ENCODE measurements around the gene SFTPB.
A peak's percentile ranks its signal among the peaks of the same experiment; 100 is the strongest.

Gene SFTPB

DNA sequence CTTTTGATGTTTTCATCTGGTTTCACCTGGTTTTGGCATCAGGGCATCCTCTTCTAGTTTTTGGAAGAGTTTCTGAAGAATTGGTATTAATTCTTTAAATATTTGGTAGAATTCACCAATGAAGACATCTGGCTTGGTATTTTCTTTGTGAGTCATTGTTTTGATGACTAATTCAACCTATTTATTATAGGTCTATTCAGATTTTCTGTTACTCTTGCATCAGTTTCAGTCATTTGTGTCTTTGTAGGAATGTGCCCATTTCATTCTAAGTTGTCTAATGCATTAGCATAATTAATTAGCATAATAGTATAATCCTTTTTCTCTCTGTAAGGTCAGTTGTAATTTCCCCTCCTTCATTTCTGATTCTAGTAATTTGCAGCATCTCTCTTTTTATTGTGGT, 34.2 kb upstream of the SFTPB start:
- peak; percentile 3 for DNase-seq

DNA sequence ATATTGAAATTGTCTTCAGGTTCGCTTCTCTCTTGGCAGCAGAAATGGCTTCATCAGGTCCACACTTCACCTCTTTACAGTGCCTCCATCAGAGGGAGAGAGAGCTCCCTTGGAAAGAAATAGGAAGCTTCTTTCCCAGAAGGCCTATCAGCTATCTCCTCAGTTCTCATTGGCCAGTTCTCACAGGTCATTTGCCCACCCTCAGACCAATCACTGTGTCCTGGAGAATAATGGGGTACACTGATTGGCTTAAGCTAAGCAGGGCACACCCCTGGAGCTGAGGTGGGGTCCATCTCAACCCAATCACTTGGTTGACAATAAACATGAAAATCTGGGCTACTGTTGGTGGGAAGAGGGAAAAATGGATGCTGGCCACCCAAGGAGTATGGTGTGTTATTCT, 31.3 kb upstream of the SFTPB start:
- DNase-seq = peak; percentile 5

DNA sequence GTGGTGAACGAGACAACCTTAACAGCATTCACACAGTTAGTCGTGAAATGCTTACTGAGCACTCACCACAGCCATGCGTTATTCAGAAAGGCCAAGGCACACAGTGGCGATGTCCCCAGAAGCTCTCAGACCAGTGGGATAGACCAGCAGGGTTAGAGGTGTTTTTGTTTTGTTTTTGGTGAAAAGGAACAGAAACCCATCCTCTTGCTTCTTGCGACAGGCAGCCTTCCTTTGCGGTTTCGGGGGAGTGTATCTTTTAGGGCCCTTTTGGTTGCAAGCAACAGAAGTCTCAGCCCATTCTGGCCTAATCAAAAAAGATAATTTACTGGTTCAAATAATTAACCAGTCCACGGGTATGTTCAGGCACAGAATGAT, 30.9 kb upstream of the SFTPB start:
- no peak for DNase-seq

DNA sequence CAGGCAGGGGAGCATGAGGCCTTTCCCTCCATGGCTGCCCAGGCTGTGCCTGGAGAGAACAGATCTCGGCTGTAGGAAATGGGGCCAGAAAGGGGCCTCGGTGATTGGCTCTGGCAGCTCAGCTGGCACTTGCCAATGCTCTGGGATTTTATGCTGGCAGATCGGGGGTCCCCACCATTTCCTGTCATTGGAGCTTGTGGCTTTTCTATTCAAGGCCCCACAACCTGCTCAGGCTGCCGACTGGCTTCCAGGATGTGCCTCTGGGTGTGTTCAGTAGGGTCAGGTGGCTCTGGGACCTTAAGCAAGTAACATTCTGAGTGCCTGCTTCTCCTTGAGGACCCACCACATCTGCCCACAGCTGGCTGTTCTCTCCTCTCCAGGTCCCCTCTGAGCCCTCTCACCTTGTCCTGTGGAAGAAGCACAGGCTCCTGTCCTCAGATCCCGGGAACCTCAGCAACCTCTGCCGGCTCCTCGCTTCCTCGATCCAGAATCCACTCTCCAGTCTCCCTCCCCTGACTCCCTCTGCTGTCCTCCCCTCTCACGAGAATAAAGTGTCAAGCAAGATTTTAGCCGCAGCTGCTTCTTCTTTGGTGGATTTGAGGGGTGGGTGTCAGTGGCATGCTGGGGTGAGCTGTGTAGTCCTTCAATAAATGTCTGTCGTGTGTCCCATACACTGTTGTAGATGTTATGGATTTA, 30.3 kb upstream of the SFTPB start:
- DNase-seq = no peak

DNA sequence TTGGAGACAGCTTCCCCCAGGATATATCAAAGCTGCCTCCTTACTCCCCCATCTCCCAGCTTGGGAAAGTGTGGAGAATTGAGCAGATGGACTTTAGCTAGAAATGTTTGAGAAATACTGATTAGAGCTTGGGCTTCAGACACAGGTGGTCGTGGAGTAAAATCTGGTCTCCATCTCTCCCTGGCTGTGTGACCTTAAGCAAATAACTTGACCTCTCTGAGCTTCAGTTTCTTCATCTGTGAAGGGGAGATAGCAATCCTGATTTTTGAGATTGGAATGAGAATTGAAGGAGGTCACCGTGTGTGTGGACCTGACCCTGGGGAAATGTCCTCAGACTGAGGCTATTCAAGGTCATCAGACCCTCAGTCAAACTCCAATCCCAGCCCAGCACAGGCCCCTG, 29.7 kb upstream of the SFTPB start:
- DNase-seq = no peak

DNA sequence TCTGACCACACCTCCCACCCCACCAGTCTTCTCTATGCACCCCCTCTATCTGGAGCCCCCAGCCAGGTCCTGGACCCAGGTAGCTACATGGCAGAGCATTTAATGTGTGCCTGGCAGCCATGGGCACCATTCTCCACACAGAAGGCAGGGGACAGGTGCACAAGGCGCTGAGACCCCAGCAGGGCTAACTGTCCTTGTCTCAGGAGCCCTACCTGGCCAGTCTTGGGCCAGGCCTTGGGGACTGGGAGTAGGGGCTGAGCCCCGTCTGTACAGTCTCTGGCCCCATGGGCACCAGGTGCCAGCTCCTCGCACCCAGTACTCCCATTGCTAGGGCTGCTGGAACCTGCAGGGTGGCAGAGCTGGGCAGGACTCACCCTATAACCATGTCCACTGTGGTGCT, 29.1 kb upstream of the SFTPB start:
- DNase-seq = no peak

DNA sequence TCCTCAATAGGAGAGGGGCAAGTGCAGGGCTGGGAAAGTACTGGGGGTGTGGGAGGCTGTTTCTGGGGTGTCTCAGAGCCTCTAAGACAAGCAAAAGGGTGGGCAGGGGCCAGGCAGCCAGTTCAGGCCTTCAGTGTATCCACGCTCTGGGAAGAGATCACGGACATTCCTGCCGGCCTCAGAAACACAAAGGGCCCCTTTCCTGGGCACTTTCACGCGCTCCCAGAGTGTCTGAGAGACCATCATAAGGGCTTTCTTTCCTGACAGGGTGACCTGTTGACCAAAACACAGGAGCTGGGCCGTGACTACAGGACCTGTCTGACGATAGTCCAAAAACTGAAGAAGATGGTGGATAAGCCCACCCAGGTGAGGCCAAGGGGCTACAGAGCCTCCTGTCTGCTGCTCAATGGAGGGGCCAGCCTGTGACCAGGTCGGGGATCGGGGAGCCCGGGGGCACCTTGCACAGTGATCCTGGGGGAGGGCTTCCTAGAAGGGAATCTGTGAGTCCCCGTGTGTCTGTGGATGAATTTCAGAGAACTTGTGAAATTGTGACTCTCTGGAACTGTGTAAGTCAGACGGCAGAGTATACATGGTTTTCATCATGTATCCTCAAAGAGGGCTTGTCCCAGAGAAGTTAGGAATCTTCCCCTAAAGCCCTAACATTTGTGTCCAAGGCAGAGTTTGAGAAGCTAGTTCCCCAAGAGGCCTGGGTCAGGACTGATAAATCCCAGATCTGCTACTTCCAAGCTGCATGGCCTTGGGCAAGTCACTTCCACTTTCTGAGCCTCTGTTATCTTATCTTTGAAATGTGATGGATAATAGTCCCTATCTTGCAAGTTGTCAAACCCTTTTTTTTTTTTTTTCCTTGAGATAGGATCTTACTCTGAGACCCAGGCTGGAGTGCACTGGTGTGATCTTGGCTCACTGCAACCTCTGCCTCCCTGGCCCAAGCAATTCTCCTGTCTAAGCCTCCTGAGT, 28.0 kb upstream of the SFTPB start:
- DNase-seq = peak; percentile 2

DNA sequence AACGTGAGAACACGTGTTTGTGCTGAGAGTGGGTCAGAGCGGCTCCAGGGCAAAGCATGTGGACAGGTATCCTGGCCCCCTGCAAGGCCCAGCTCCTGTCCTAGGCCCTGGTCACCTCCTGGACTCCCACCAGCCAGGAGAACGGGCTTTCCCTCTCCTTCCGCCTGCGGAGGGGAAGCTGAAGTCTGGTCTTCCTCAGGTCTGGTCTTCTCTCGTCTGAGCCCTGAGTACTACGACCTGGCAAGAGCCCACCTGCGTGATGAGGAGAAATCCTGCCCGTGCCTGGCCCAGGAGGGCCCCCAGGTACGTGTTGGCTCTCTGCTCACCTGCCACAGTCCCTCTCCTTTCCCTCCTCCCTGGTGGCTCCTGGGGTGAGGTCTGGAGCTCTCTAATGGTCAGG, 27.1 kb upstream of the SFTPB start:
- DNase-seq = no peak

DNA sequence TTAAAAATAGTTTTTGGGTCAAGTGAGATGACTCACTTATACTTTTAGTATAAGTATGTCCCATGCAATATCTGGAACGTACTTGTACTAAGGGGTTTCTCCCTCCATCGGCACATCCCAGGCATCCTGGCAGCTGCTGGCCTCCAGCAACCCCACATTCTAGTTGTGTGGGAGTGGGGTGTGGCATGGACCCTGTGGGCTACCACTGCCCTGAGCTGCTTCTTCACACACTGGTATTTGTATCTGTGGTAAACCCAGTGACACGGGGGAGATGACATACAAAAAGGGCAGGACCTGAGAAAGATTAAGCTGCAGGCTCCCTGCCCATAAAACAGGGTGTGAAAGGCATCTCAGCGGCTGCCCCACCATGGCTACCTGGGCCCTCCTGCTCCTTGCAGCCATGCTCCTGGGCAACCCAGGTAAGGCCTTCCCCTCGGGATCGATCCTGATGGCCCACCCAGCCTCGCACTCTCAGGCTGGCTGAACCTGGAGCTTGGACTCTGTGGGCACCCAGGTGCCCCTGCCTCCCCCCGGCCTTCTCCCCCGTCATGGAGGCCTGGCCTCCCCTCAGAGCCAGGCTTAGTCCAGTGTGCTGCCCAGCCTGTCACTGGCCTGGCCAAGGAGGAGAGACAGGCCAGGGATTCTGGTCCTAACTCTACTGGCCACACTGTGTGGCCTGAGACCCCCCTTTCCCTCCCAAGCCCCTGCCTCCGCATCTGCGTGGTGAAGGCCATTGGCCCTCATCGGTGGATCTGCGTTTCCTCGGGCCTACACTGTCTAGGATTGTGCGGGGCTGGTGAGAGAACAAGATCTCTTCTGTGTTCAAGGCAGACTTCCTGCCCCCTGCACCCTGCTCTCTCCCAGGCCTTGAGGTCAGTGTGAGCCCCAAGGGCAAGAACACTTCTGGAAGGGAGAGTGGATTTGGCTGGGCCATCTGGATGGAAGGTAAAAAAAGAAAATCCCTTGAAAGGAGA, 26.3 kb upstream of the SFTPB start, which contains the start of gene GNLY:
GNLY (plus strand) TSS at position 307 of the 974 bp plus-strand sequence; CDS start at position 368, 61 bp downstream.
- DNase-seq = no peak

DNA sequence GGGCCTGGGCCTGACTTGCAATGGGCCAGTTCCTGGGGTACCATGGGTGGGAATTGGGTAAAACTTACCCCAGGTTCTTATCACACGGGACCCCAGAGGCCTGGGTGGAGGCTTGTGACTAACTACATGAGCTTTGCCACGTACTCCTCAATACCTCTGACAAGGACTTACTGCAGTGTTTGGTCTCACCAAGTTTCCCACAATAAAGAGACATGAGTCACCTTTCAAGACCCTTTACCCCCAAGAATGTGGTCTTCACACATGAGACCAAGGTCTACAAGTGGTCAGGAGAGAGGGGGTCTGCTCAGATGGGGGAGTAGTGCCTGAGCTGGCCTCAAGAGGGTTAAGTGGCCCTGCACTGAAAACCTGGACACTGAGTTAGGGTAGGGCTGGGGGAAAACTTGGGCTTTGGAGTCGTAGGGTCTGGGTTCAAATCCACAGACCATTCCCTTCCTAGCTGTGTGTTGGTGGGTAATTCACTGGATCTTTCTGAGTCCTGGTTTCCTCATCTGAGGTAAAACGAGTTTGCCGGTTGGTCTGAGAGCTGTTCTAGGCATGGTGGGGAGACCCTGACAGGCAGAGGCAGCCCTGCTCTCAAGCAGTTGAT, 24.1 kb upstream of the SFTPB start:
- no peak for DNase-seq

DNA sequence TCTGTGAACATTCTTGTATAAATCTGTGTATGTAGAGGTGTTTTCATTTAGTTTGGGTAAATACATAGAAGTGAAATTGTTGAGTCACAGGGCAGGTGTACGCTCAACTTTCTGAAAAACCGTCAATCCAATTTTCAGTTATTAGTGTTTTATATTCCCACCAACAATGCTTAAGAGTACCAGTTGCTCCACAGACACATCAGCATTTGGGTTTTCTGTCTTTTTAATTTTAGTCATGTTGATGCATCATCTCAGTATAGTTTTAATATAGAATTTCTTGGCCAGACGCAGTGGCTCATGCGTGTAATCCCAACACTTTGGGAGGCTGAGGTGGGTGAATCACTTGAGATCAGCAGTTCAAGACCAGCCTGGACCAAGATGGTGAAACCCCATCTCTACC, 22.9 kb upstream of the SFTPB start:
- DNase-seq = no peak

DNA sequence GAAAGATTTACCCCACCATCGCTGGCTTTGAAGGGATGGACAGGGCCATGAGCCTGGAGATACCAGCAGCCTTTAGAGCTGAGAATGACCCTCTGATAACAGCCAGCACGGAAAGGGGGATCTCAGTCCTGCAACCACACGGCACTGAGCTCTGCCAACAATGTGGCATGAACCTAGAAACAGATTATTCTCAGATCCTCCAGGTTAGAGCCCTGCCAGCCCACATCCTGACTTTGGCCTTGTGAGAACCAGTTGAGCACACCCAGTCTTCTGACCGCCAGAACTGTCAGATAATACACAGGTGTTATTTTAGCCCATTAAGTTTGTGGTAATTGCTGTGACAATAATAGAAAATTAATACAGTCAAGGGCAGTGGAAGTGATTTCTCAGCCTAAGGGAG, 16.8 kb upstream of the SFTPB start:
- DNase-seq = no peak

DNA sequence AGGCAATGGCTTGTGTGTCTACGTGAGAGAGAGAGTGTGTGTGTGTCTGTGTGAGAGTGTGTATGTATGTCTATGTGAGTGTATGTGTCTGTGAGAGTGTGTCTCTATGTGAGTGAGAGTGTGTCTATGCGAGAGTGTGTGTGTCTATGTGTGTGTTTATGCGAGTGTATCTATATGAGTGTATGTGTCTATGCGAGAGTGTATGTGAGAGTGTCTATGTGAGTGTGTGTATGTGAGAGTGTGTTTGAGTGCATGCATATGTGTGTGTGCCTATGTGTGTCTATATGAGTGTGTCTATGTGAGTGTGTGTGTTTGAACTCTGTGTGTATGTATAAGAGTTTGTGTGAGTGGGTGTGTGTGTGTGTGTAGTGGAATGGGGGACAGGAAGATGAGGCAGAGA, 16.4 kb upstream of the SFTPB start:
- DNase-seq = no peak

DNA sequence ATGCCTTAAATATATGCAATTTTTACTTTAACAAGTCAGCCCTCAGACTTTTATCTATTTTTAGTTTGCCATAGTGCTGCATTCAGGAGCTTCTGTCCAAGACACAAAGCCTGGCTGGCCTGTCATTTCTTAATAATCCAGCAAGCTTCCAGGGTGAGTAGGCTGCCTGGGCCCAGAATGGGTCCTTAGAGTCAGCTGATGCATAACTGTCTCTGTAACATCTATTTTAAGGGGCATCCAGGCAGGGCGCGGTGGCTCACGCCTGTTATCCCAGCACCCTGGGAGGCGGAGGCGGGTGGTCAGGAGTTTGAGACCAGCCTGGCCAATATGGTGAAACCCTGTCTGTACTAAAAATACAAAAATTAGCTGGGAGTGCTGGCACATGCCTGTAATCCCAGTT, 14.4 kb upstream of the SFTPB start:
- DNase-seq = no peak

DNA sequence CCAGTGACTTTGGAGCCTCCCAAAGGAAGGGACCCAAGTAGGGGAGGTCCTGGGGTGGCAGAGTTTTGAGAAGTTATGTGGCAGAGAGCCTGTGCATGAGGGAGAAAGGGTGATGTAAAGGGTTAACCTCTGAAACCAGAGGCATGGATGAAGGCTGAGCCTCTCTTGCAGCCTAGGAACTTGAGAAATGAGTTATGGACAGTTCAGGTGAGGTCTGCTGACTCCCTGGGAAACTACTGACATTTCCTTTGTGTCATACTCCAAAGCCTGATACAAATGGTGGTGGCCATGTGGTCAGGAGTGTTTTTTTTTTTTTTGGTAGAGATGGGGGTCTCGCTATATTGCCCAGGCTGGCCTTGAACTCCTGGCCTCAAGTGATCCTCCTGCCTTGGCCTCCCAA, 13.8 kb upstream of the SFTPB start:
- DNase-seq = no peak

DNA sequence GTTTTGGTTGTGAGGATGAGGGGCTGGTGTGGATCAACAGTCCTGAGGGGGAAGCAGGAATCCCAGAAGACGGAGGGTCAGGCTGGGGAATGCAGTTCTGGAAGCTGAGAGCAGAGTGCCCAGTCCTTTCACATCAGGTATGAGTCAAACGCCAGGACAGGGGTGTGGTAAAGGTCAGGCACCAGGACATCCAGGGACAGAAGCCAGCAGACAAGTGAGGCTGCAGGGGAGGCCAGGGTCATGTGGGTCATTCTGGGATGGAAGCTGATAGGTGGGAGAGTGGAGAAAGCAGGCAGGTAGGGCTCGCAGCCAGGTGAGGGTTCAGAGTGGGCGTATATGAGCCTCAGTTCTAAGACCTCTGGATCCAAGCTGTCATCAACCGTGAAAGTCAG, 13.4 kb upstream of the SFTPB start:
- no peak for DNase-seq

DNA sequence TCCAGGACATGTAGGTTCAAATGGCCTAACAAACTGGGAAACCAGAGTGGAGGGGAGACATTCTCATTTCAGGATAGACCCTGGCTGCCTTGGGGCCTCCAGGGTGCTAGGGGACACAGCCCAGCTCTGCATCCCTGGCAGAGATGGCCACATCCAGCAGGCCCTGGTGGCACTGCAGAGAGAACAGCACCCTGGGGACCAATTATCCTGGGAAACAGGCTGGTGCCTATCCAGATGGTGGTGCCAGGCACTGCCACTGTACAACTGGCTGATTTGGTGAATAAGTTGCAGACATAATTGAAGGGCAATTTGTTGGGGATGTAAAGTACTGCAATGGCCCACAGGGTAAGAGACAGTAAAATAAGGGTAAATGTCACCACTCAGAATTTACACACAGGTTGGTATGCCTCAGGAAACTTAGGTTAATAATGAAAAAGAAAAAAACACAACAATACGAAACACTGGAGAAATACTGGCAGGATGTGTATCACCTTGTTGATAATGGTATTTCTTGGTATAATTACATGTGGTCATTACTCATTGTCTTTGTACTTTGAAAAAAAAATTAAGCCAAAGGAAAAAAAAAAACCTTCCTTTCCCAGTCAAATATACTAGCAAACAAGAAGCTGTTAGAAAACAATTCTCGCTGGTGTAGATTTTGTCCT, 12.8 kb upstream of the SFTPB start:
- no peak for DNase-seq

DNA sequence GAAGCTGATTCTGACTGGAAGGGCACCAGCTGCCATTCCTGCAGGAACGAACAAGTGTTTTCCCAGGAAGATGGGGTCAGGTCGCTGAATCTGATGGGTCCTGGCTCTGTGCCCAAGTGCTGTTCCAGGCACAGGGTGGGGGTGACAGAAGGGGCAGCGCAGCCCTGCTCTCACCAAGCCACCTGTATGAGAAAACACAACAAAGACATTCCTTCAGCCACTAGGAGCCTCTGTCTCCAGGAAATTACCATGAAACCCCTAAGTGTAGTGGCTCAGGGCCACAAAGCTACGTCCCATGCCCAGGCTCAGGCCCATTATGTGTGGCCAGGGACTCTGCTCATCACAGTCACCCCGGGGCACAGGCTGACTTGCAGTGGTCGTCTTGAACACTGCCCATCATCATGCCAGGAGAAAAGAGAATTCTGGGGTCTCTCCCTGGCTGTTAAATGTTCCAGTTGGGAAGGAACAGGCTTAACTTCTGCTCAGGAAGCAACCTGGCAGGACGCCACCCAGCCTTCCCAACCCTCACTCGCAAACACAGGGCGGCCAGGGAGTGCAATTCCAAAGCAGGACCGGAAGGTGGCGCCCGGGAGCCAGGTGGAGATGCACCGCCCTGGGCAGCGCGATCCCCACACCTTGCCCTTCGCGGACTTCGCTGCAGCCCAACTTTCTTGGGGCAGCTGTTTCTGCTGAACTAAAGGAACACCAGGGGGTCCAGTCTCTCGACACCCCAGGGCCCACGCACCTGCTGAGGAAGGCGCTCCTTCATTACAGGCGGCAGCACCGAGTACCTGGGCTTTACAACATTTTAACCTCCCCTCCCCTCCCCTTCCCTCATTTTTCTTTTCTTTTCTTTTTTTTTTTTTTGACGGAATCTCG, 11.0 kb upstream of the SFTPB start:
- peak; percentile 80 for DNase-seq

DNA sequence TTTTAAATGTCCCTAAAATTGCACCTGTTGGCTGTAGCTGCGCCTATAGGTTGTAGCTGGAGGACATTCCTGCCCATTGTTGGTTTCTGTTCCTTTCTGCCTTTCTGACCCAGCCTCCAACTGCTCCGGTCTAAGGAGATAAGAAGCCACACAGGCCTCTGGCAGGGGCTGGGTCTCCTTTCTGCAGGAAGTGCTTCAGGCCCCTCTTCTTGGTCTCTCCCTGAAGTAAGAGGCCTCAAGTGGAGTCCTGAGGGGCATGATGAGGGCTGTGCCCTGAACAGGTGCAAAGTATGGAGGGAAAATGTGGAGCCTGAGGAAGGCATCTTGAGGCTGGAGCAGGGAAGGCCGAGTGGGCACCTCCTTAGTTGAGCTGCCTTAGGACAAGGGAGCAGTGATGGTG, 10.4 kb upstream of the SFTPB start:
- peak; percentile 84 for DNase-seq

DNA sequence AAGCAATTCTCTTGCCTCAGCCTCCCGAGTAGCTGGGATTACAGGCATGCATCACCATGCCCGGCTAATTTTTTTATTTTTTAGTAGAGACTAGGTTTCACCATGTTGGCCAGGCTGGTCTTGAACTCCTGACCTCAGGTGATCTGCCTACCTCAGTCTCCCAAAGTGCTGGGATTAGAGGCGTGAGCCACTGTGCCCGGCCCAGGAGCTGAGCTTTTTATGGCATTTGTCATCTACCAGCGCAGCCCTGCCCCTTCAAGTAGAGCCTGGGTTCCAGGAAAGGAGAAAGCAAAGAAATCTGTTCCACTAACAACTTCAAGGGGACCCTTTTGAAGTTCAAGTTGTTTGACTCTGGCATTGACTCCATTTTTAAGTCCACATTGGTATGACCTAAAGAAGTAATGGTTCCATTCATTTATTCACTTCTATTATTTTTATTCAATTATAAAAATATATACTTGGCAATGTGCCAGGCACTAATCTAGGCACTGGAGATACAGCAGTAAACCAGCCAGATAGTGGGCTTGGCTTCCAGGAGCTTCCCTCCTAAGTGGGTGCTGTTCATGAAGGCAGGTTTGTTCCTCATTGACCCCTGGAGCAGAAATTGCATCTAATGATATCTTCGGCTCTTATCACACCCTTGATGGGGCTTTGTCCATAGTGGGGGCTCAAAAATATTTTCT, 8.0 kb upstream of the SFTPB start:
- no peak for DNase-seq

All from OCI-M1 (cell line).